GOT3 (cell line): ENCODE results near the gene NLRP1.

Experiments used
- DNase-seq: peaks from one replicate; lab custom pipeline; 2025; ENCODE audit warnings: mixed read lengths; lab: John Stamatoyannopoulos, UW

The NLRP1 gene

DNA sequence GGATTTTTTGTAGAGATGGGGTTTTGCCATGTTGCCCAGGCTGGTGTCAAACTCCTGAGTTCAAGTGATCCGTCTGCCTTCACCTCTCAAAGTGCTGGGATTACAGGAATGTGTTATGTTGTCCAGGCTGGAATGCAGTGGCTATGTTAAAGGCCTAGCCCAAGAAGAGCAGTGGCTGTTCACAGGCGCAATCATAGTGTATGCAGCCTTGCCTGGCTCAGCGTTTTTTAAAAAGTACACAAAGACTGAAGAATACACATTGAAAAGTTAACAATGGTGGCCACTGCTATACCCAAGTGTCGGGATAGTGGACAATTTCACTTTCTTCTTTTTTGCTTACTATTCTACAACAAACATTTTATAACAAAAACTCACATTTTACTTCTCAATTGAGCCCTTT, 105.3 kb downstream of the NLRP1 start:
- DNase-seq: no peak

GRCh38 chr17:5473906-5474305, 110.4 kb downstream of the NLRP1 start:
- DNase-seq: no peak

DNA sequence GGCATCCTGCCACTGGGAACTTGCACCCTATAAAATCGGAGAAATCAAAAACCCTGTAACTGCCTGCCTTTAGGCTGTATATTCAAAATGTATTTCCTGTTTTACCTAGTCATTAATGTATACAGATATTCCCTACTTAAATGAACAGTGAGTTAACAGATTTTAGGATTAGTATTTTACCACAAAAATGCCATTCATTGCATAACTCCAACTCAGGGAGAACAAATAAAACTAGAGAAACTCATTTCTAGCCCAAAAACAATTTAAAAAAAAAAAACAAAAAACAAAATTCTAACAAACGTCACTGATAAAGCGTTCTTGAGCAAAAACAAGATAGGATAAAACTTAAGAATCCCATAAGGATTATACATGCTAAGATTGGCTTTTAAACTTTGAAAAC, 111.8 kb downstream of the NLRP1 start:
- DNase-seq: no peak

- DNase-seq: no peak
These were observed 116.2 kb downstream of the NLRP1 start for GRCh38 chr17:5468075-5468473.

DNA sequence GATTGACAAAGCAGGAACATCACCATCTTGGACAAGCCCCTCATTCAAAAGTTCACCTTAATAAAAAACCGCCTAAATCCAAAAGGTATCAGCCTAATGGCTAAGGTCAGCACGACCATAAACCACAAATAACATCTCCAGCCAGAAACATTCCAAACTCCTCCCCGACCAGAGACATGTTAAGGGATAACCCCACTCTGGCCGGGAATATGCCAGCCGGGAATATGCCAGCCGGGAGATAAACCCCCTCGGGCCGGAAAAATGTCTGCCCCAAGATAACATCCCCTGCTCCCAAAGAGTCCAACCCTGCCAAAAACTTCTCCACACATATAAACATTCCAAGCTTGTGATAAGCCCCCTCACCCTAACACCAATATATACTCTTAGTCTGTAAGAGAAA, 116.9 kb downstream of the NLRP1 start:
- no peak for DNase-seq

DNA sequence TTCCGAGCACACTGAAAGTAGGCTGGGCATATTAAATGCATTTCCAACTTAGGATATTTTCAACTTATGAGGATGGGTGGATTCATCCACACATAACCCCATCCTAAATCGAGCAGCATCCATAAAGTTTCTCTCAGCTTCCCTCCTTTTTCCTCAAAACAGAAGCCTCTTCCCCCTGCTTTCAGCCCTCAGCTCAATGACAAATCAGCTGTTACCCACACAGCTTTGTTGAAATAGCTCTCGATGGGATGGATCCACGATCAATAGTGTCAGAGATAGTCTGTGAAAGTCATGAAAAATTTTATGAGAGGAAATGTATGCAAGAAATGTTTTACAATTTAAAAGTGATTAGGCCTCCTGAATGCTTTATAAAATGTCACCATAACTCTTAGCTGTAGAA, 118.0 kb downstream of the NLRP1 start:
- no peak for DNase-seq

DNA sequence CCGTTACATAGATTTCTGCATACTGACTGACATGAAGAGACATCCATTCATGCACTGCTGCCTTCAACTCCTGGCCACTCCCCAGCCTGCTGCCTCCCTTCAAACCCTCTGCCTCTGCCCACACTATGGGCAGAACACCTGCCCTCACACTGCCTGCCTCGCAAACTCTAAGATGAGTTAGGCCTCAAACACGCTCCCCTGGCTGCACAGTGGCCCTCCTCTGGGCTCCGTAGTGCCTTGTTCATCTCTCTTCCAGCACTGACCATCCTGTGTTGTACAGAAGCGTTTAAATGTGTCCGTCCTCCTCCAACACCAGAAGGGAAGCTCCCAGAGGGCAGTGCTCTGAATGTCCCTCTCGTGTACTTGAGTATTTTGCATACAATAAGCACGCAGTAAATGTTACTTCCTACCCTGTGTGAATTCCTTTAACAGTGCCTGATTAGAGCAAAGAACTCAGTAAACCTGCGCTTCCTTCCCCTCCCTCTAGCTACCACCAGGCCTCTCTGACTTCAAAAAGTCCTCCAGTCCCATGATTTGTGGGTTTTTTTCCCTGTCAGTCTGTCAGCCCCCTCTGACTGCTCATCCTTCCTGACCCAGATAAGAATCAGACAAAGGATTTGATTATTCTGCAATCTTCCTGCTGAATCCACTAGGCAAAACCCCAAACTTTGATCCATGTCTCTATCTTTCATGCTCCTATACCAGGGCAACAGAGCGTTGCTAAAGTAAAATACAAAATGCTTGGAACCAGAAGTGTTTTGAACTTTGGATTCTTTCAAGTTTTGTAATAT, 119.4 kb downstream of the NLRP1 start:
- DNase-seq: no peak
